HepG2 (cell line): ENCODE data around the gene SLC9A9. TPM values are rescaled to one million over a fixed set of nuclear protein-coding genes. Genes with fewer than 3 reads are reported as not detected.

ENCODE experiments used
- ATAC-seq: fragments of 200-7000 bp; cut with Tn5 transposase; 3 replicates; pipeline ENCODE4 v1.9.1; 2020; ENCODE audit warnings: mild to moderate bottlenecking, moderate library complexity
- BruUV-seq: library from RNA; stranded (reverse); fragments of 400-500 nt; replicated peaks from 2 replicates; lab custom pipeline; 2021; lab: Mats Ljungman, UMichigan
- CTCF ChIA-PET: fragments of 300-600 bp; formaldehyde crosslinking; extraction: SDS; loops from one replicate; lab custom pipeline; 2021; ENCODE audit warnings: low total read pairs, inconsistent platforms, low intra/inter-chr PET ratio; lab: Yijun Ruan, JAX
- POLR2A ChIA-PET: fragments of 350-600 bp; sonication (Branson Sonifier 250); formaldehyde crosslinking; loops from one replicate; lab custom pipeline; 2020; ENCODE audit warnings: antibody characterized with exemption, inconsistent platforms; lab: Yijun Ruan, JAX
- DNase-seq: peaks from one replicate; pipeline ENCODE4 v3.0.0-alpha.2; 2015; ENCODE audit warnings: low spot score
- FAIRE-seq: peaks from 3 replicates; lab custom pipeline; 2011; peaks lifted over from hg19 to GRCh38; lab: Jason Lieb, UNC
- H2AFZ ChIP-seq: one replicate; pipeline ENCODE4 v1.6.1; 2011; ENCODE audit warnings: low read length, inconsistent platforms
- H3K27ac ChIP-seq: fragments of 300-600 bp; 3 replicates; pipeline ENCODE4 v1.8.0; 2011; ENCODE audit warnings: mixed run types, mild to moderate bottlenecking, mixed read lengths, low read length, inconsistent platforms; ENCODE audit not compliant: insufficient read depth; ENCODE audit errors: extremely low read length
- H3K27me3 ChIP-seq, 2 experiments: fragments of 200-600 bp in 1 of 2; 2 replicates in 1 of 2; 3 replicates in 1 of 2; pipeline versions ENCODE4 v1.6.0 to v1.8.0; 2011; ENCODE audit warnings: low read length in 2 of 2, mild to moderate bottlenecking in 2 of 2, moderate library complexity in 2 of 2, inconsistent platforms in 1 of 2; ENCODE audit not compliant: insufficient read depth in 2 of 2, control insufficient read depth in 1 of 2
- H3K36me3 ChIP-seq, 2 experiments: fragments of 200-600 bp in 1 of 2; replicated peaks in 1 of 2; 2 replicates in 1 of 2; 3 replicates in 1 of 2; pipeline versions ENCODE4 v1.5.1 to v1.8.0; 2011; ENCODE audit warnings: low read length in 2 of 2, inconsistent platforms in 1 of 2; ENCODE audit not compliant: insufficient read depth in 2 of 2, control insufficient read depth in 1 of 2
- H3K4me1 ChIP-seq: 2 replicates; pipeline ENCODE4 v1.5.1; 2012; ENCODE audit warnings: low read length, inconsistent platforms; ENCODE audit not compliant: insufficient read depth
- H3K4me2 ChIP-seq: 2 replicates; pipeline ENCODE4 v1.6.0; 2011; ENCODE audit warnings: low read depth, low read length, inconsistent platforms
- H3K4me3 ChIP-seq, 3 experiments: fragments of 200-600 bp in 1 of 3; sonication (generic), shearing (Covaris generic) in 1 of 3; replicated peaks in 1 of 3; 2 replicates each; pipeline ENCODE4 v1.5.1; 2011 to 2016; ENCODE audit warnings: low read length in 3 of 3, inconsistent platforms in 2 of 3, low read depth in 2 of 3, mild to moderate bottlenecking in 2 of 3, control low read depth in 1 of 3, mixed read lengths in 1 of 3; ENCODE audit not compliant: insufficient read depth in 1 of 3
- H3K79me2 ChIP-seq: one replicate; pipeline ENCODE4 v1.6.1; 2011; ENCODE audit warnings: low read length, inconsistent platforms; ENCODE audit not compliant: insufficient read depth
- H3K9ac ChIP-seq: 2 replicates; pipeline ENCODE4 v1.6.0; 2011; ENCODE audit warnings: mild to moderate bottlenecking, low read depth, low read length, inconsistent platforms; ENCODE audit not compliant: insufficient read depth
- H3K9me3 ChIP-seq: 2 replicates; pipeline ENCODE4 v1.5.1; 2012; ENCODE audit warnings: mild to moderate bottlenecking, low read length
- H4K20me1 ChIP-seq: 2 replicates; pipeline ENCODE4 v1.6.0; 2011; ENCODE audit warnings: inconsistent platforms, mild to moderate bottlenecking, low read length, moderate library complexity; ENCODE audit not compliant: insufficient read depth
- BRCA1 ChIP-seq: sonication (generic); formaldehyde crosslinking; IDR thresholded peaks from 2 replicates; pipeline ENCODE4 v1.4.0; 2020; ENCODE audit warnings: missing genetic modification reagents
- GMEB1 ChIP-seq: sonication (generic); formaldehyde crosslinking; IDR thresholded peaks from 2 replicates; pipeline ENCODE4 v1.5.1; 2020; ENCODE audit warnings: missing genetic modification reagents, mild to moderate bottlenecking, borderline replicate concordance
- PATZ1 ChIP-seq: sonication (generic); formaldehyde crosslinking; IDR thresholded peaks from 2 replicates; pipeline ENCODE4 v1.4.0; 2020; ENCODE audit warnings: missing genetic modification reagents
- XBP1 ChIP-seq: sonication (generic); formaldehyde crosslinking; IDR thresholded peaks from 2 replicates; pipeline ENCODE4 v1.5.0; 2020; ENCODE audit warnings: missing genetic modification reagents
- ZBTB40 ChIP-seq, 2 experiments: fragments of 450-650 bp in 1 of 2; sonication (generic) in 1 of 2; formaldehyde crosslinking in 1 of 2; IDR thresholded peaks; 2 replicates each; pipeline versions ENCODE4 v1.6.1 to v1.8.0; 2016 to 2022; ENCODE audit warnings: antibody characterized with exemption in 1 of 2, mild to moderate bottlenecking in 1 of 2, missing genetic modification reagents in 1 of 2
- ZBTB46 ChIP-seq: sonication (generic); formaldehyde crosslinking; IDR thresholded peaks from 2 replicates; pipeline ENCODE4 v1.4.0; 2020; ENCODE audit warnings: mild to moderate bottlenecking, missing genetic modification reagents, borderline replicate concordance
- ZNF569 ChIP-seq: sonication (generic); formaldehyde crosslinking; IDR thresholded peaks from 2 replicates; pipeline ENCODE4 v1.5.0; 2020; ENCODE audit warnings: mild to moderate bottlenecking, missing genetic modification reagents, moderate library complexity, borderline replicate concordance
- WGBS: methylation state at CpG from one replicate; pipeline ENCODE4 v1.1.6; 2017; ENCODE audit warnings: low lambda C conversion rate; 5-methylcytosine and 5-hydroxymethylcytosine counted together
- in situ Hi-C: cut with HindIII; loops from 2 replicates; pipeline ENCODE4 v1.10.0; 2017; ENCODE audit warnings: low pct_unique_long_range_greater_than_20kb; ENCODE audit not compliant: extremely low pct_ligation_motif_present
- intact Hi-C: fragments of 100-400 bp; cut with micrococcal nuclease; formaldehyde crosslinking; loops from one replicate; pipeline ENCODE4 v1.10.0; 2022; ENCODE audit not compliant: unreplicated experiment
- polyA plus RNA-seq, 8 experiments: library from polyadenylated mRNA; depleted of rRNA in 3 of 8; stranded (reverse) in 7 of 8; unstranded in 1 of 8; fragments of >200 nt; fragmentation: Illumina TruSeq in 4 of 8; extraction: Trizol in 4 of 8; gene quantifications; 2 replicates each; pipeline versions ENCODE4 v1.2.1 to v1.2.3, GENCODE V29; 2011 to 2016; ENCODE audit warnings: low read depth in 4 of 8, missing spikeins in 1 of 8, mixed read lengths in 1 of 8; ENCODE audit not compliant: insufficient read depth in 1 of 8
- total RNA-seq, 5 experiments: library from RNA; depleted of rRNA; stranded (reverse); fragments of >200 nt; fragmentation: Illumina TruSeq; extraction: Trizol; gene quantifications; 2 replicates each; pipeline ENCODE4 v1.2.3, GENCODE V29; 2016; ENCODE audit warnings: low read depth in 1 of 5

SLC9A9 gene
- total and polyA plus RNA-seq, 2 of the 13 experiments (the other 11 are each of a cell fraction or from before 2014, with no cell fraction given) = not detected

- Histone ChIP-seq H3K9ac (no peak overlapping the region), H3K9me3 (no peaks in the 10 kb centered on the region), H3K79me2 (no peaks in the 10 kb centered on the region), H3K36me3 (no peaks in the 10 kb centered on the region), H3K27ac (no peak overlapping the region), H3K4me2 (no peak overlapping the region), H2AFZ (no peak overlapping the region), H4K20me1 (no peaks in the 10 kb centered on the region), H3K4me3 (no peak overlapping the region), H3K4me1 (no peaks in the 10 kb centered on the region), H3K27me3 (no peaks in the 10 kb centered on the region)
- 9% methylated on average over 5 of the region's 5 CpGs for WGBS
- DNase-seq = no peak
- ChIA-PET POLR2A (no interaction called here), CTCF (no interaction called here)
- intact Hi-C loops = no loop called here
- no peak for ATAC-seq
- in situ Hi-C loops = no loop called here
- FAIRE-seq = no peak
- BruUV-seq = no TSS peak
- TF ChIP-seq ZBTB40 (IDR thresholded peaks at IDR 0.05) = no peak
- no peak for TF ChIP-seq ZBTB40 (CRISPR knock-in tag; IDR thresholded peaks at IDR 0.05)
- TF ChIP-seq GMEB1 (CRISPR knock-in tag) = no peak
- no peak for TF ChIP-seq ZBTB46 (CRISPR knock-in tag)
- no peak for TF ChIP-seq BRCA1 (CRISPR knock-in tag)
- no peak for TF ChIP-seq XBP1 (CRISPR knock-in tag)
- no peak for TF ChIP-seq ZNF569 (CRISPR knock-in tag)
- no peak for TF ChIP-seq PATZ1 (CRISPR knock-in tag)
Observed at GRCh38 chr3:143749926-143750325, 98.3 kb downstream of the SLC9A9 start.
